Liver (tissue), 9 donors: ENCODE measurements around the gene MACROH2A2. TPM values are rescaled to one million over a fixed set of nuclear protein-coding genes. Genes with fewer than 3 reads are reported as not detected.
A peak's percentile ranks its signal among the peaks of the same experiment; 100 is the strongest.

Experiments used
- DNase-seq: peaks from one replicate; pipeline ENCODE4 v3.0.0-alpha.2; 2017; ENCODE audit warnings: low spot score
- H3K27ac ChIP-seq, 2 donors: one replicate each; pipeline ENCODE4 v1.7.0; 2013; ENCODE audit warnings: inconsistent platforms in 2 of 2, low read length in 2 of 2, control low read depth in 1 of 2, low read depth in 1 of 2, mild to moderate bottlenecking in 1 of 2
- H3K27me3 ChIP-seq, 4 donors: one replicate each; pipeline versions ENCODE4 v1.6.1 to v1.7.0; 2013; ENCODE audit warnings: low read length in 3 of 4, inconsistent platforms in 1 of 4, mild to moderate bottlenecking in 1 of 4, moderate library complexity in 1 of 4; ENCODE audit not compliant: control insufficient read depth in 4 of 4, insufficient read depth in 4 of 4
- H3K36me3 ChIP-seq, 4 donors: one replicate each; pipeline versions ENCODE4 v1.6.1 to v1.7.0; 2013; ENCODE audit warnings: low read length in 3 of 4, mild to moderate bottlenecking in 3 of 4, low read depth in 1 of 4, moderate library complexity in 1 of 4; ENCODE audit not compliant: control insufficient read depth in 4 of 4, insufficient read depth in 3 of 4
- H3K4me1 ChIP-seq, 4 donors: one replicate each; pipeline versions ENCODE4 v1.6.1 to v1.7.0; 2013; ENCODE audit warnings: low read length in 3 of 4, mild to moderate bottlenecking in 3 of 4, moderate library complexity in 1 of 4; ENCODE audit not compliant: control insufficient read depth in 4 of 4, insufficient read depth in 4 of 4
- H3K4me3 ChIP-seq, 3 donors: one replicate each; pipeline versions ENCODE4 v1.6.1 to v1.7.0; 2013; ENCODE audit warnings: low read length in 3 of 3, control low read depth in 1 of 3, low read depth in 1 of 3, mild to moderate bottlenecking in 1 of 3
- H3K9ac ChIP-seq, 2 donors: one replicate each; pipeline ENCODE4 v1.7.0; 2013; ENCODE audit warnings: low read length in 2 of 2, mild to moderate bottlenecking in 2 of 2, moderate library complexity in 2 of 2, control low read depth in 1 of 2, low read depth in 1 of 2
- H3K9me3 ChIP-seq, 4 donors: one replicate each; pipeline versions ENCODE4 v1.6.1 to v1.7.0; 2013; ENCODE audit warnings: low read length in 3 of 4; ENCODE audit not compliant: control insufficient read depth in 4 of 4
- EGR1 ChIP-seq, 2 donors: IDR thresholded peaks; 2 replicates each; pipeline ENCODE4 v1.6.1; 2016 to 2018; ENCODE audit warnings: antibody characterized with exemption in 2 of 2, low read depth in 2 of 2
- FOXA1 ChIP-seq: IDR thresholded peaks from 2 replicates; pipeline ENCODE4 v1.6.1; 2016; ENCODE audit warnings: antibody characterized with exemption
- FOXA2 ChIP-seq: IDR thresholded peaks from 2 replicates; pipeline ENCODE4 v1.6.1; 2016; ENCODE audit warnings: antibody characterized with exemption
- GABPA ChIP-seq, 2 donors: IDR thresholded peaks in 1 of 2; conservative IDR thresholded peaks in 1 of 2; 2 replicates each; pipeline ENCODE4 v1.6.1; 2016; ENCODE audit warnings: antibody characterized with exemption in 2 of 2, mild to moderate bottlenecking in 1 of 2, moderate library complexity in 1 of 2
- HNF4A ChIP-seq, 2 donors: conservative IDR thresholded peaks; 2 replicates each; pipeline ENCODE4 v1.6.1; 2016; ENCODE audit warnings: antibody characterized with exemption in 2 of 2, mild to moderate bottlenecking in 2 of 2
- RXRA ChIP-seq, 2 donors: IDR thresholded peaks; 2 replicates each; pipeline ENCODE4 v1.6.1; 2017 to 2018; ENCODE audit warnings: antibody characterized with exemption in 2 of 2, mild to moderate bottlenecking in 1 of 2
- SP1 ChIP-seq: IDR thresholded peaks from 2 replicates; pipeline ENCODE4 v1.6.1; 2018; ENCODE audit warnings: antibody characterized with exemption, mild to moderate bottlenecking
- TAF1 ChIP-seq: conservative IDR thresholded peaks from 2 replicates; pipeline ENCODE4 v1.6.1; 2016; ENCODE audit warnings: antibody characterized with exemption, mild to moderate bottlenecking
- YY1 ChIP-seq: IDR thresholded peaks from 2 replicates; pipeline ENCODE4 v1.6.1; 2016; ENCODE audit warnings: antibody characterized with exemption, mild to moderate bottlenecking
- WGBS: extraction: QIAGEN DNeasy Blood & Tissue Kit; methylation state at CpG from one replicate; pipeline ENCODE4 v1.1.7; 2013; 5-methylcytosine and 5-hydroxymethylcytosine counted together
- polyA plus RNA-seq, 2 donors: library from polyadenylated mRNA; stranded (reverse) in 1 of 2; unstranded in 1 of 2; fragments of 200-250 nt in 1 of 2; fragments of >200 nt in 1 of 2; fragmentation: Nextera tagmentation in 1 of 2; extraction: Ambion mirVana in 1 of 2; gene quantifications; one replicate each; pipeline versions ENCODE4 v1.2.1 to v1.2.3, GENCODE V29; 2013 to 2015
- total RNA-seq, 2 donors: library from RNA; depleted of rRNA; stranded (reverse); fragments of >200 nt; gene quantifications; one replicate each; pipeline ENCODE4 v1.2.3, GENCODE V29; 2014
- TF ChIP-seq, protein P1 (sequence below): IDR thresholded peaks from 2 replicates; pipeline ENCODE4 v1.6.1; 2016; ENCODE audit warnings: antibody characterized with exemption, mild to moderate bottlenecking
- TF ChIP-seq, protein P2 (sequence below): IDR thresholded peaks from 2 replicates; pipeline ENCODE4 v1.6.1; 2016; ENCODE audit warnings: antibody characterized with exemption
- TF ChIP-seq, protein P3 (sequence below): IDR thresholded peaks from 2 replicates; pipeline ENCODE4 v1.6.1; 2016; ENCODE audit warnings: antibody characterized with exemption
- TF ChIP-seq, protein P4 (sequence below): fragments of 150-350 bp; IDR thresholded peaks from 2 replicates; pipeline ENCODE4 v1.5.1; 2017; ENCODE audit warnings: improper control_type of control experiment, low read depth, low read length; ENCODE audit not compliant: missing input control
- TF ChIP-seq, protein P5 (sequence below): IDR thresholded peaks from 2 replicates; pipeline ENCODE4 v1.6.1; 2016; ENCODE audit warnings: antibody characterized with exemption
- donor health status: healthy.
- donor health status: healthy.
- donor health status: healthy.
- donor health status: healthy.
- donor health status: healthy.

The MACROH2A2 gene
- total and polyA plus RNA-seq, 4 donors, result 1.2 to 7.2 (median 3.4) TPM

DNA sequence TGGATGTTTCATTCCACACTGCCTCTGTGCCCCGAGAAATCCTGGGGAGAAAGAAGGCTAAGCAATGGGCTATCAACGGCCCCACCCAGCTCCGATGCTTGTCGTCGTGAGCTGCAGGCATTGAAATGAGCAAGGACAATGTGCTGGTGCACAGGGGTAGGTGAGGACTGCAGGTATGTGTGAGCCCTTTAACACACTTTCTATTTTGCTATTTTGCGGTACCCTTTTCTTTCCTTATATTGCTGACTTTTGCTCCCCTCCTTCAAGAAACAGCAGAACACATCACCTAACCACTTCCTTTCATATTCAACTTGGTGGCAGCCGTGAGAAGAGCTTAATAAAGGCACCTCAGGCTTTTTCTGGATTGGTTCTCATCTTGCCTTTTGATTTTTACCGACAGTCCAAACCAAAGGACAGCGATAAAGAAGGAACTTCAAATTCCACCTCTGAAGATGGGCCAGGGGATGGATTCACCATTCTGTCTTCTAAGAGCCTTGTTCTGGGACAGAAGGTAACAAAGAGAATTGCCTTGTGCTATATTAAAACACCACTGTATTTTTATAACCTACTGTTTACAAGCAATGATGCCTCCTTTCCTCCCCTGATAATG is 40.8 kb downstream of the MACROH2A2 start:
- 88% methylated on average over 9 of the region's 9 CpGs for WGBS
- peaks cover 0 to 28% (median 14%) of the 10 kb centered on the region in 4 donors for H3K4me1 ChIP-seq
- no peaks in the 10 kb centered on the region for H3K9me3 ChIP-seq
- DNase-seq, result no peak
- no peaks in the 10 kb centered on the region for H3K36me3 ChIP-seq
- peak overlapping the region in 1 of 2 donors; percentile 38 for H3K9ac ChIP-seq
- no peak overlapping the region for H3K4me3 ChIP-seq
- no peaks in the 10 kb centered on the region for H3K27me3 ChIP-seq
- no peak overlapping the region for H3K27ac ChIP-seq
- TF ChIP-seq, protein P1, sequence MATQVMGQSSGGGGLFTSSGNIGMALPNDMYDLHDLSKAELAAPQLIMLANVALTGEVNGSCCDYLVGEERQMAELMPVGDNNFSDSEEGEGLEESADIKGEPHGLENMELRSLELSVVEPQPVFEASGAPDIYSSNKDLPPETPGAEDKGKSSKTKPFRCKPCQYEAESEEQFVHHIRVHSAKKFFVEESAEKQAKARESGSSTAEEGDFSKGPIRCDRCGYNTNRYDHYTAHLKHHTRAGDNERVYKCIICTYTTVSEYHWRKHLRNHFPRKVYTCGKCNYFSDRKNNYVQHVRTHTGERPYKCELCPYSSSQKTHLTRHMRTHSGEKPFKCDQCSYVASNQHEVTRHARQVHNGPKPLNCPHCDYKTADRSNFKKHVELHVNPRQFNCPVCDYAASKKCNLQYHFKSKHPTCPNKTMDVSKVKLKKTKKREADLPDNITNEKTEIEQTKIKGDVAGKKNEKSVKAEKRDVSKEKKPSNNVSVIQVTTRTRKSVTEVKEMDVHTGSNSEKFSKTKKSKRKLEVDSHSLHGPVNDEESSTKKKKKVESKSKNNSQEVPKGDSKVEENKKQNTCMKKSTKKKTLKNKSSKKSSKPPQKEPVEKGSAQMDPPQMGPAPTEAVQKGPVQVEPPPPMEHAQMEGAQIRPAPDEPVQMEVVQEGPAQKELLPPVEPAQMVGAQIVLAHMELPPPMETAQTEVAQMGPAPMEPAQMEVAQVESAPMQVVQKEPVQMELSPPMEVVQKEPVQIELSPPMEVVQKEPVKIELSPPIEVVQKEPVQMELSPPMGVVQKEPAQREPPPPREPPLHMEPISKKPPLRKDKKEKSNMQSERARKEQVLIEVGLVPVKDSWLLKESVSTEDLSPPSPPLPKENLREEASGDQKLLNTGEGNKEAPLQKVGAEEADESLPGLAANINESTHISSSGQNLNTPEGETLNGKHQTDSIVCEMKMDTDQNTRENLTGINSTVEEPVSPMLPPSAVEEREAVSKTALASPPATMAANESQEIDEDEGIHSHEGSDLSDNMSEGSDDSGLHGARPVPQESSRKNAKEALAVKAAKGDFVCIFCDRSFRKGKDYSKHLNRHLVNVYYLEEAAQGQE, result no peak
- TF ChIP-seq EGR1 (IDR thresholded peaks at IDR 0.05; ENCODE audit: low read depth in 2 of 2) (no peak), HNF4A (conservative IDR thresholded peaks at IDR 0.05) (no peak), FOXA2 (no peak), TAF1 (no peak), SP1 (no peak), RXRA (IDR thresholded peaks at IDR 0.05) (no peak), FOXA1 (no peak)
- TF ChIP-seq, protein P2, sequence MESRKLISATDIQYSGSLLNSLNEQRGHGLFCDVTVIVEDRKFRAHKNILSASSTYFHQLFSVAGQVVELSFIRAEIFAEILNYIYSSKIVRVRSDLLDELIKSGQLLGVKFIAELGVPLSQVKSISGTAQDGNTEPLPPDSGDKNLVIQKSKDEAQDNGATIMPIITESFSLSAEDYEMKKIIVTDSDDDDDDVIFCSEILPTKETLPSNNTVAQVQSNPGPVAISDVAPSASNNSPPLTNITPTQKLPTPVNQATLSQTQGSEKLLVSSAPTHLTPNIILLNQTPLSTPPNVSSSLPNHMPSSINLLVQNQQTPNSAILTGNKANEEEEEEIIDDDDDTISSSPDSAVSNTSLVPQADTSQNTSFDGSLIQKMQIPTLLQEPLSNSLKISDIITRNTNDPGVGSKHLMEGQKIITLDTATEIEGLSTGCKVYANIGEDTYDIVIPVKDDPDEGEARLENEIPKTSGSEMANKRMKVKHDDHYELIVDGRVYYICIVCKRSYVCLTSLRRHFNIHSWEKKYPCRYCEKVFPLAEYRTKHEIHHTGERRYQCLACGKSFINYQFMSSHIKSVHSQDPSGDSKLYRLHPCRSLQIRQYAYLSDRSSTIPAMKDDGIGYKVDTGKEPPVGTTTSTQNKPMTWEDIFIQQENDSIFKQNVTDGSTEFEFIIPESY, result no peak
- TF ChIP-seq, protein P3, sequence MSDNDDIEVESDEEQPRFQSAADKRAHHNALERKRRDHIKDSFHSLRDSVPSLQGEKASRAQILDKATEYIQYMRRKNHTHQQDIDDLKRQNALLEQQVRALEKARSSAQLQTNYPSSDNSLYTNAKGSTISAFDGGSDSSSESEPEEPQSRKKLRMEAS, result no peak
- TF ChIP-seq, protein P4, sequence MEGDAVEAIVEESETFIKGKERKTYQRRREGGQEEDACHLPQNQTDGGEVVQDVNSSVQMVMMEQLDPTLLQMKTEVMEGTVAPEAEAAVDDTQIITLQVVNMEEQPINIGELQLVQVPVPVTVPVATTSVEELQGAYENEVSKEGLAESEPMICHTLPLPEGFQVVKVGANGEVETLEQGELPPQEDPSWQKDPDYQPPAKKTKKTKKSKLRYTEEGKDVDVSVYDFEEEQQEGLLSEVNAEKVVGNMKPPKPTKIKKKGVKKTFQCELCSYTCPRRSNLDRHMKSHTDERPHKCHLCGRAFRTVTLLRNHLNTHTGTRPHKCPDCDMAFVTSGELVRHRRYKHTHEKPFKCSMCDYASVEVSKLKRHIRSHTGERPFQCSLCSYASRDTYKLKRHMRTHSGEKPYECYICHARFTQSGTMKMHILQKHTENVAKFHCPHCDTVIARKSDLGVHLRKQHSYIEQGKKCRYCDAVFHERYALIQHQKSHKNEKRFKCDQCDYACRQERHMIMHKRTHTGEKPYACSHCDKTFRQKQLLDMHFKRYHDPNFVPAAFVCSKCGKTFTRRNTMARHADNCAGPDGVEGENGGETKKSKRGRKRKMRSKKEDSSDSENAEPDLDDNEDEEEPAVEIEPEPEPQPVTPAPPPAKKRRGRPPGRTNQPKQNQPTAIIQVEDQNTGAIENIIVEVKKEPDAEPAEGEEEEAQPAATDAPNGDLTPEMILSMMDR, result no peak

DNA sequence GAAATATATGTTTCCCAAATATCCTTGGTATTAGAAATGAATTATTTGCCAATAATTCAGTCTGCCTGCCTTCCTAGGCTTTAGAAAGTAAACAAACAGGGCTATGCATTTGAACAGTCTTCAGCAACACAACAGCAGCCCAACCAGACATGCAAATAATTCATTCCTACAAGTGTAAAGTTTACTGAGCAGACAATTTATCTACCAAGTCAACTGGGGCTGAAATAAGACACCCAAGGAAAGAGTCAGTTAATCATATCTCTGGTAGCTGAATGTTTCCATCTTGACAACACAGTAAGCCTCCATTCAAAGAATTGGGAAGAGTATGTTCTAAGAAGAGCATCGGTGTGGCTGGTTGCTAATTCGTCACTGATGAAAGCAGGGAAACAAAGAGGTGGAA is 41.6 kb downstream of the MACROH2A2 start:
- H3K9me3 ChIP-seq, result no peaks in the 10 kb centered on the region
- WGBS, result 94% methylated on average over 2 of the region's 2 CpGs
- H3K9ac ChIP-seq, result no peak overlapping the region
- H3K27me3 ChIP-seq, result no peaks in the 10 kb centered on the region
- peaks cover 0 to 28% (median 14%) of the 10 kb centered on the region in 4 donors for H3K4me1 ChIP-seq
- peaks cover 0 to 4% (median 1%) of the 10 kb centered on the region in 4 donors for H3K36me3 ChIP-seq
- H3K27ac ChIP-seq, result no peak overlapping the region
- TF ChIP-seq FOXA2 (no peak), SP1 (no peak), RXRA (IDR thresholded peaks at IDR 0.05) (no peak), GABPA (IDR thresholded peaks at IDR 0.05 in 1 of 2, conservative IDR thresholded peaks at IDR 0.05 in 1 of 2) (no peak), FOXA1 (no peak), YY1 (no peak), TAF1 (no peak), EGR1 (IDR thresholded peaks at IDR 0.05; ENCODE audit: low read depth in 2 of 2) (no peak)
- TF ChIP-seq, protein P2, result no peak
- TF ChIP-seq, protein P3, result no peak
- TF ChIP-seq, protein P1, result no peak
- TF ChIP-seq, protein P5, sequence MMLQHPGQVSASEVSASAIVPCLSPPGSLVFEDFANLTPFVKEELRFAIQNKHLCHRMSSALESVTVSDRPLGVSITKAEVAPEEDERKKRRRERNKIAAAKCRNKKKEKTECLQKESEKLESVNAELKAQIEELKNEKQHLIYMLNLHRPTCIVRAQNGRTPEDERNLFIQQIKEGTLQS, result no peak
- H3K4me3 ChIP-seq, result no peak overlapping the region
- no peak for DNase-seq
